Effector memory CD8-positive, alpha-beta T cell (primary cell): ENCODE data around the gene EEFSEC.

Source experiments
- ATAC-seq: fragments of 150-1000 bp; cut with Tn5 transposase; replicated peaks from 2 replicates; pipeline ENCODE4 v1.10.0; 2021; ENCODE audit warnings: mild to moderate bottlenecking, moderate library complexity
- DNase-seq, 3 experiments: peaks; one replicate each; pipeline ENCODE4 v3.0.0; 2021
- H3K27ac Mint-ChIP-seq, 2 donors: one replicate each; pipeline ENCODE4 v1.8.0; 2022; ENCODE audit warnings: mild to moderate bottlenecking in 2 of 2, mixed read lengths in 2 of 2, moderate library complexity in 2 of 2
- H3K27me3 Mint-ChIP-seq, 2 donors: one replicate each; pipeline ENCODE4 v1.8.0; 2022; ENCODE audit warnings: mixed read lengths in 2 of 2
- H3K36me3 Mint-ChIP-seq: one replicate; pipeline ENCODE4 v1.8.0; 2022; ENCODE audit warnings: mild to moderate bottlenecking, moderate library complexity, mixed read lengths; ENCODE audit not compliant: insufficient read depth
- H3K4me1 Mint-ChIP-seq, 2 donors: one replicate each; pipeline ENCODE4 v1.8.0; 2022; ENCODE audit warnings: low read depth in 2 of 2, mixed read lengths in 2 of 2
- H3K4me3 Mint-ChIP-seq, 2 donors: one replicate each; pipeline ENCODE4 v1.8.0; 2022; ENCODE audit warnings: mild to moderate bottlenecking in 2 of 2, mixed read lengths in 2 of 2, moderate library complexity in 2 of 2
- H3K9me3 Mint-ChIP-seq, 2 donors: one replicate each; pipeline ENCODE4 v1.8.0; 2022; ENCODE audit warnings: mixed read lengths in 2 of 2

The EEFSEC gene

DNA sequence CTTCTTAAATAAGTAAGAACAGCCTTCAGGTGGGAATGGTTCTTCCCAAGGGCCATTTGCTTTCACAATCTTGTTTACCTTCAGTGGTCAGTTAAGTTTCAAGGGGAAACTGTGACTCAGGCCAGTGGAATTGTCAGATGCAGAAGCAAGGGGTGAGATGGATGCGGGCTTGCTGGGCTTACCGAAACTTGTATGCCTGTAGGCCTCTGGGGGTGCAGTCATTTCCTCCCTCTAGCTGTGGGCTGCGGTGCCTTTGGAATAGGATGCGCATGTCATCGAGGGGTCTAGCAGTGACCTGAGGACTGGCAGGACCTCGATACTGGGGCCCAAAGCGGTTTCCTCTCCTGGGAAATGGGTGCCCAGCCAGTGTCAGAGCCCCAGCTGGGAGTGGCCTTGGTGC lies 121.6 kb downstream of the EEFSEC start:
- H3K4me3 Mint-ChIP-seq = no peak overlapping the region
- peaks cover 8% of the 10 kb centered on the region for H3K36me3 Mint-ChIP-seq
- no peaks in the 10 kb centered on the region for H3K27me3 Mint-ChIP-seq
- ATAC-seq (no peak), DNase-seq (no peak)
- peak overlapping the region; percentile 30 to 56 for H3K27ac Mint-ChIP-seq
- no peaks in the 10 kb centered on the region for H3K4me1 Mint-ChIP-seq
- no peaks in the 10 kb centered on the region for H3K9me3 Mint-ChIP-seq

- DNase-seq = no peak
- Mint-ChIP-seq H3K27me3 (no peaks in the 10 kb centered on the region), H3K4me3 (no peak overlapping the region), H3K9me3 (no peaks in the 10 kb centered on the region), H3K27ac (peak overlapping the region; percentile 30 to 56), H3K36me3 (peaks cover 8% of the 10 kb centered on the region), H3K4me1 (no peaks in the 10 kb centered on the region)
- ATAC-seq = no peak
Observed at GRCh38 chr3:128275316-128276145, 122.2 kb downstream of the EEFSEC start.

GRCh38 chr3:128276146-128276435 lies 122.8 kb downstream of the EEFSEC start:
- Mint-ChIP-seq H3K36me3 (peaks cover 8% of the 10 kb centered on the region), H3K27ac (no peak overlapping the region), H3K4me3 (no peak overlapping the region), H3K4me1 (no peaks in the 10 kb centered on the region), H3K9me3 (no peaks in the 10 kb centered on the region), H3K27me3 (no peaks in the 10 kb centered on the region)
- no peak for ATAC-seq
- no peak for DNase-seq

- Mint-ChIP-seq H3K4me1 (no peaks in the 10 kb centered on the region), H3K27me3 (no peaks in the 10 kb centered on the region), H3K36me3 (peaks cover 4% of the 10 kb centered on the region), H3K9me3 (no peaks in the 10 kb centered on the region), H3K27ac (no peak overlapping the region), H3K4me3 (no peak overlapping the region)
- DNase-seq = no peak
- ATAC-seq = no peak
Observed at GRCh38 chr3:128276577-128277183, 123.4 kb downstream of the EEFSEC start.

DNA sequence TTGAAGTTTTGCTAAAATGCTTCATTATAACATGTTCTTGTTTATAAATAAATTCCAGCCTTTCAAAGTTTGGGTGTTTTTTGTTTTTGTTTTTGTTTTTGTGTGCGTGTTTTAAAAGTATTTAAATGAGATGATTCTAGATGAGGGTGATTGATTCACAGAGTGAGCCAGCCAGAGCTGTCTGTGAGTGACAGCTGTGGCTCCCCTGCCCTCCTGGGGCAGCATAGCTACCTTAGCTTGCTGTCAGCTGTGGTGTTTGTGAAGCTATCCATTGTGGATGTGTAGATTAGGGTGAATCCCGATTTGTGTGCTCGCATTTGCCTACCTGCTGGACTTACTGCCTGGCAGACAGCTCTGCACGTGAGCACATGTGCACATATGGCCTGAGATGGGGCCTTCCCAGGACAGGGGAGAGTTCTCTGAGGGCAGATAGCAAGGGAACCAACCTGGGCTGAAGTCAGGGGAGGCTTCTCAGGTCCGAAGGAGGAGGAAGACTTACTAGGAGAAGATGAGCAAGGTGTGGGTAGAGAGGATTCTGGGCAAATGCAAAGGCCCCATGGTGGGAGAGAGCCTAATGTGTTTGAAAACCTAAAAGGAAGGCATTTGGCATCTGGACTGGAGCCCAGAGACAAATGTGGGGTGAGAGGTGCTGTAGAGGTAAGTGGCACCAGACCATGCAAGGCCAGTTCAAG lies 124.2 kb downstream of the EEFSEC start:
- Mint-ChIP-seq H3K27me3 (no peaks in the 10 kb centered on the region), H3K4me3 (no peak overlapping the region), H3K9me3 (no peaks in the 10 kb centered on the region), H3K27ac (no peak overlapping the region), H3K4me1 (no peaks in the 10 kb centered on the region), H3K36me3 (no peaks in the 10 kb centered on the region)
- ATAC-seq = no peak
- no peak for DNase-seq

DNA sequence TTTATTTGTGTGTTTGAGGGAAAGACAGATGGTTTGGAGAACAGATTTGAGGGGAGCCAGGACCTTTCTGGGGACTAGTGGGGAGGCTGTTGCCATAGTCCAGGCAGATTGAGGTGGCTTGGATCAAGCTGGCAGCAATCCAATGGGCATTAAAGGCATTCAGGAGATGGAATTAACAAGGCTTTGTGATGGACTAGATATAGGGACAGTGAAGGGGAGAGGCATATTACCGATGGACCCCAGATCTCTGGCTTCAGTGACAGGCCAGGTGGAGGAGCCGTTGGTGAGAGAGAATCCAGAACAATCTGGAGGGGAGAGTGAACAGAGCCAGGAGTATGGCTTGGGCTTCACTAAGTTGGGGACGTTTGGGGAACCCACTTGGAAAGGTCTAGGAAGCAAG lies 124.8 kb downstream of the EEFSEC start:
- Mint-ChIP-seq H3K4me1 (no peaks in the 10 kb centered on the region), H3K36me3 (no peaks in the 10 kb centered on the region), H3K4me3 (no peak overlapping the region), H3K9me3 (no peaks in the 10 kb centered on the region), H3K27me3 (no peaks in the 10 kb centered on the region), H3K27ac (no peak overlapping the region)
- ATAC-seq (no peak), DNase-seq (no peak)

GRCh38 chr3:128278761-128279600 lies 125.7 kb downstream of the EEFSEC start:
- Mint-ChIP-seq H3K9me3 (no peaks in the 10 kb centered on the region), H3K36me3 (no peaks in the 10 kb centered on the region), H3K27ac (no peak overlapping the region), H3K4me3 (no peak overlapping the region), H3K4me1 (no peaks in the 10 kb centered on the region), H3K27me3 (no peaks in the 10 kb centered on the region)
- ATAC-seq (no peak), DNase-seq (no peak)

DNA sequence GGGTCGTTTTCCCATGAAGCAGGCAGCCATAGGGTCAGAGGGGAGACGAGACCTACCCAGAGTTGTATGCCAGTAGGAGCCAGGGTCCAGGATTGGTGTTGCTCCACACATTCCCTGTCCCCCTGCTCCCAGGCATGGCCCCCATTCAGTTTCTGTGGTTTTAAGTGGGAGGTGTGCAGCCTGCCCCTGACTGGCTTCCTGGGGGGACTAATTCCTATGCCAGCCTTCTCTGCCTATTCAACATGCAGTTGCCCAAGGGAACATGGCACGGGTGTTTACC lies 126.3 kb downstream of the EEFSEC start:
- Mint-ChIP-seq H3K4me3 (no peak overlapping the region), H3K9me3 (no peaks in the 10 kb centered on the region), H3K4me1 (no peaks in the 10 kb centered on the region), H3K36me3 (no peaks in the 10 kb centered on the region), H3K27ac (peak overlapping the region in 1 of 2 donors; percentile 18), H3K27me3 (no peaks in the 10 kb centered on the region)
- ATAC-seq (no peak), DNase-seq (no peak)

GRCh38 chr3:128280481-128281052 lies 127.3 kb downstream of the EEFSEC start:
- H3K36me3 Mint-ChIP-seq = no peaks in the 10 kb centered on the region
- DNase-seq = no peak
- H3K27me3 Mint-ChIP-seq = no peaks in the 10 kb centered on the region
- no peaks in the 10 kb centered on the region for H3K9me3 Mint-ChIP-seq
- no peak for ATAC-seq
- no peak overlapping the region for H3K4me3 Mint-ChIP-seq
- peak overlapping the region in 1 of 2 donors; percentile 18 for H3K27ac Mint-ChIP-seq
- peaks cover 0 to 3% of the 10 kb centered on the region in 2 donors for H3K4me1 Mint-ChIP-seq

GRCh38 chr3:128281056-128281455 lies 127.8 kb downstream of the EEFSEC start:
- no peak overlapping the region for H3K4me3 Mint-ChIP-seq
- H3K36me3 Mint-ChIP-seq = peaks cover 1% of the 10 kb centered on the region
- H3K27ac Mint-ChIP-seq = peak overlapping the region in 1 of 2 donors; percentile 15
- ATAC-seq (no peak), DNase-seq (no peak)
- peaks cover 2 to 3% of the 10 kb centered on the region in 2 donors for H3K4me1 Mint-ChIP-seq
- no peaks in the 10 kb centered on the region for H3K27me3 Mint-ChIP-seq
- no peaks in the 10 kb centered on the region for H3K9me3 Mint-ChIP-seq

- H3K27ac Mint-ChIP-seq = peak overlapping the region; percentile 15
- ATAC-seq = no peak
- DNase-seq = no peak
- H3K36me3 Mint-ChIP-seq = peaks cover 3% of the 10 kb centered on the region
- H3K4me3 Mint-ChIP-seq = no peak overlapping the region
- no peaks in the 10 kb centered on the region for H3K27me3 Mint-ChIP-seq
- H3K9me3 Mint-ChIP-seq = no peaks in the 10 kb centered on the region
- H3K4me1 Mint-ChIP-seq = peaks cover 3% of the 10 kb centered on the region in 2 donors
Observed at GRCh38 chr3:128281461-128282367, 128.4 kb downstream of the EEFSEC start.

- Mint-ChIP-seq H3K4me1 (peaks cover 3 to 4% of the 10 kb centered on the region in 2 donors), H3K36me3 (peaks cover 3% of the 10 kb centered on the region), H3K9me3 (no peaks in the 10 kb centered on the region), H3K27me3 (no peaks in the 10 kb centered on the region), H3K27ac (no peak overlapping the region), H3K4me3 (no peak overlapping the region)
- DNase-seq = no peak
- ATAC-seq = no peak
Observed at GRCh38 chr3:128282380-128283196, 129.3 kb downstream of the EEFSEC start.
